Small intestine (tissue), 7 donors: ENCODE results near the gene PKM. TPM values are rescaled to one million over a fixed set of nuclear protein-coding genes. Genes with fewer than 3 reads are reported as not detected.
"Not testable (repeated sequence)": the region's sequence is repeated elsewhere in the genome, so short reads cannot be mapped to it uniquely, and the experiment has no call there.

Source experiments
- DNase-seq, 2 donors: peaks; one replicate each; pipeline versions ENCODE4 v3.0.0 to v3.0.0-alpha.2; 2013
- FAIRE-seq: peaks from 2 replicates; lab custom pipeline; 2012; peaks lifted over from hg19 to GRCh38; lab: Jason Lieb, UNC
- H3K27ac ChIP-seq, 3 donors: one replicate each; pipeline ENCODE4 v1.5.1; 2013; ENCODE audit warnings: low read length in 2 of 3, mild to moderate bottlenecking in 2 of 3, control low read depth in 1 of 3, inconsistent platforms in 1 of 3, low read depth in 1 of 3, moderate library complexity in 1 of 3
- H3K27me3 ChIP-seq, 3 donors: one replicate each; pipeline ENCODE4 v1.6.1; 2013; ENCODE audit warnings: low read length in 3 of 3, inconsistent platforms in 1 of 3; ENCODE audit not compliant: control insufficient read depth in 3 of 3, insufficient read depth in 3 of 3
- H3K36me3 ChIP-seq, 3 donors: one replicate each; pipeline ENCODE4 v1.6.1; 2013; ENCODE audit warnings: low read length in 3 of 3, inconsistent platforms in 1 of 3, low read depth in 1 of 3, mild to moderate bottlenecking in 1 of 3, moderate library complexity in 1 of 3; ENCODE audit not compliant: control insufficient read depth in 3 of 3, insufficient read depth in 2 of 3
- H3K4me1 ChIP-seq, 3 donors: one replicate each; pipeline ENCODE4 v1.6.1; 2013; ENCODE audit warnings: low read length in 2 of 3, inconsistent platforms in 1 of 3, low read depth in 1 of 3, mild to moderate bottlenecking in 1 of 3, moderate library complexity in 1 of 3; ENCODE audit not compliant: control insufficient read depth in 3 of 3, insufficient read depth in 2 of 3
- H3K4me3 ChIP-seq, 3 donors: one replicate each; pipeline ENCODE4 v1.5.1; 2013; ENCODE audit warnings: low read length in 3 of 3, control low read depth in 1 of 3, inconsistent platforms in 1 of 3, low read depth in 1 of 3, mild to moderate bottlenecking in 1 of 3, moderate library complexity in 1 of 3
- H3K9me3 ChIP-seq, 2 donors: one replicate each; pipeline ENCODE4 v1.6.1; 2013; ENCODE audit warnings: low read depth in 1 of 2, low read length in 1 of 2; ENCODE audit not compliant: control insufficient read depth in 2 of 2, insufficient read depth in 1 of 2
- WGBS, 3 donors: extraction: QIAGEN DNeasy Blood & Tissue Kit; methylation state at CpG; one replicate each; pipeline ENCODE4 v1.1.7; 2013; 5-methylcytosine and 5-hydroxymethylcytosine counted together
- polyA plus RNA-seq, 4 donors: library from polyadenylated mRNA; stranded (reverse) in 3 of 4; unstranded in 1 of 4; fragments of 200-250 nt in 3 of 4; fragments of 120-200 nt in 1 of 4; gene quantifications; one replicate each; pipeline versions ENCODE4 v1.2.1 to v1.2.3, GENCODE V29; 2013
- donor health status: healthy with polysubstance abuse.
- donor health status: control.
- donor health status: control.
- donor health status: Bipolar disorder and iron deficiency.
- donor health status: healthy.

The PKM gene
- polyA plus RNA-seq, 4 donors, result 243 to 362 (median 254) TPM

- H3K36me3 ChIP-seq, result no peaks in the 10 kb centered on the region
- FAIRE-seq (no peak), DNase-seq (no peak)
- H3K4me3 ChIP-seq, result no peak overlapping the region
- H3K4me1 ChIP-seq, result no peaks in the 10 kb centered on the region
- H3K27ac ChIP-seq, result no peak overlapping the region
- H3K9me3 ChIP-seq, result no peaks in the 10 kb centered on the region
- 78 to 88% (median 84%) methylated on average over 6 of the region's 6 CpGs for WGBS, 3 donors
- H3K27me3 ChIP-seq, result peaks cover 0 to 2% (median 0%) of the 10 kb centered on the region in 3 donors
Observed at GRCh38 chr15:72176159-72176558, 54.8 kb downstream of the PKM start.

- 87 to 90% (median 87%) methylated on average over 15 of the region's 15 CpGs for WGBS, 3 donors
- Histone ChIP-seq H3K9me3 (no peaks in the 10 kb centered on the region), H3K27ac (no peak overlapping the region), H3K4me3 (no peak overlapping the region), H3K27me3 (peaks cover 0 to 2% (median 0%) of the 10 kb centered on the region in 3 donors), H3K4me1 (peaks cover 0 to 6% (median 0%) of the 10 kb centered on the region in 3 donors), H3K36me3 (no peaks in the 10 kb centered on the region)
- no peak for FAIRE-seq
- DNase-seq, result no peak
Observed at GRCh38 chr15:72175186-72176044, 55.6 kb downstream of the PKM start.

GRCh38 chr15:72174551-72175165 lies 56.3 kb downstream of the PKM start:
- Histone ChIP-seq H3K36me3 (no peaks in the 10 kb centered on the region), H3K27me3 (peaks cover 0 to 2% (median 0%) of the 10 kb centered on the region in 3 donors), H3K4me3 (no peak overlapping the region), H3K27ac (no peak overlapping the region), H3K4me1 (peaks cover 0 to 13% (median 0%) of the 10 kb centered on the region in 3 donors), H3K9me3 (no peaks in the 10 kb centered on the region)
- DNase-seq (no peak), FAIRE-seq (no peak)
- 55 to 68% (median 64%) methylated on average over 5 of the region's 5 CpGs for WGBS, 3 donors

DNA sequence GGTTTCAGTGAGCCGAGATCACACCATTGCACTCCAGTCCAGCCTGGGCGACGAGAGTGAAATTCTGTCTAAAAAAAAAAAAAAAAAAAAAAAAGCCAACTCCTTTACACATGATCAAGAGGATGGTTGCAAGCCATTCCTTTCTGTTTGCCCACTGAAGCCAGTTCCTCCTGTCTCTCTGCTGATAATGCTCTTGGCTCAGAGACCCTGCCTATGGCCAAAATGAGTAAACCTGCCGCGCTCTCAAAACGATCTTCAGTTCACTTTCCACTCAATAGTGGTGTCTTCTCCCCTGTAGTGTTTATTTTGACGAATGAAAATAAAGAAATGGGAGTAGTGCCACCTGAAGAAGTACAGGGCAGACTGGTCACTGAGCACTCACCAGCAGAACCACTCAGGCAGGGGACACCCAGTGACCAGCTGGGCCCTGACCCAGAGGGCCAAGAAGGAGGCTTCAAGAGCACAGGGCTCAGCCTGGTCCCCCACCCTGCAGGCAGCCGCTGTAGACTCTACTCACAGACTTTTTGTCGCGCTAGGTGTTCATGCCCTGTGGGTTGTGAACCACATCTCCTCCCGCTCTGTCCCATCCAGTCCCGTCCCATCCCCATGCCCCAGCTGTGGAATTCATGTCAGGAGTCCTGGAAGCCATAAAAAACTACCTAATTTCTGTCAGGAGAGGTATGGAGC lies 57.0 kb downstream of the PKM start:
- peaks cover 0 to 2% (median 0%) of the 10 kb centered on the region in 3 donors for H3K27me3 ChIP-seq
- H3K4me3 ChIP-seq, result no peak overlapping the region
- peaks cover 0 to 19% (median 0%) of the 10 kb centered on the region in 3 donors for H3K4me1 ChIP-seq
- H3K9me3 ChIP-seq, result no peaks in the 10 kb centered on the region
- H3K36me3 ChIP-seq, result no peaks in the 10 kb centered on the region
- 85 to 91% (median 86%) methylated on average over 12 of the region's 12 CpGs for WGBS, 3 donors
- DNase-seq, result no peak
- no peak overlapping the region for H3K27ac ChIP-seq
- FAIRE-seq, result no peak

DNA sequence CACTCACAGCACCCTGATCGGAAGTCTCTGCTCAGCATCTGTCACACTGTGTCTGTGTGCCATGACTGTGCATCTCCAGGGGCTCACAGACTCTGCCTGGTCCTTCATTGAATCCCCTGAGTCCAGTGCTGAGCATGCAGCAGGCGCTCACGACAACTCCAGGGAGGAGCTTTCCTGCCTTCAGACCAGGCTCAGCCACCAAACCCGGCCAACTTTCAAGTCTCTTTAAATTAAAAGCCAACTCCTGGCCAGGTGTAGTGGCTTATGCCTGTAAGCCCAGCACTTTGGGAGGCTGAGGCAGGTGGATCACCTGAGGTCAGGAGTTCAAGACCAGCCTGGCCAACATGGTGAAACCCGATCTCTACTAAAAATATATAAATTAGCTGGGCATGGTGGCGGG lies 57.6 kb downstream of the PKM start:
- FAIRE-seq (no peak), DNase-seq (no peak)
- Histone ChIP-seq H3K27ac (no peak overlapping the region), H3K4me3 (no peak overlapping the region), H3K9me3 (no peaks in the 10 kb centered on the region), H3K4me1 (peaks cover 0 to 25% (median 0%) of the 10 kb centered on the region in 3 donors), H3K36me3 (no peaks in the 10 kb centered on the region), H3K27me3 (peaks cover 0 to 2% (median 0%) of the 10 kb centered on the region in 3 donors)
- 90 to 95% (median 90%) methylated on average over 6 of the region's 6 CpGs for WGBS, 3 donors

GRCh38 chr15:72172796-72173195 lies 58.2 kb downstream of the PKM start:
- peaks cover 0 to 2% (median 0%) of the 10 kb centered on the region in 3 donors for H3K27me3 ChIP-seq
- WGBS, 3 donors, result 86 to 90% (median 86%) methylated on average over 5 of the region's 5 CpGs
- H3K4me3 ChIP-seq, result no peak overlapping the region
- H3K36me3 ChIP-seq, result no peaks in the 10 kb centered on the region
- FAIRE-seq, result no peak
- no peaks in the 10 kb centered on the region for H3K9me3 ChIP-seq
- DNase-seq, result no peak
- no peak overlapping the region for H3K27ac ChIP-seq
- peaks cover 0 to 31% (median 5%) of the 10 kb centered on the region in 3 donors for H3K4me1 ChIP-seq

GRCh38 chr15:72171978-72172377 lies 59.0 kb downstream of the PKM start:
- DNase-seq, H3K27me3 ChIP-seq, H3K4me3 ChIP-seq, H3K9me3 ChIP-seq, FAIRE-seq, H3K27ac ChIP-seq, H3K36me3 ChIP-seq: not testable (repeated sequence)
- 85 to 88% (median 85%) methylated on average over 10 of the region's 10 CpGs for WGBS, 3 donors
- H3K4me1 ChIP-seq, result peaks cover 0 to 31% (median 5%) of the 10 kb centered on the region in 3 donors

DNA sequence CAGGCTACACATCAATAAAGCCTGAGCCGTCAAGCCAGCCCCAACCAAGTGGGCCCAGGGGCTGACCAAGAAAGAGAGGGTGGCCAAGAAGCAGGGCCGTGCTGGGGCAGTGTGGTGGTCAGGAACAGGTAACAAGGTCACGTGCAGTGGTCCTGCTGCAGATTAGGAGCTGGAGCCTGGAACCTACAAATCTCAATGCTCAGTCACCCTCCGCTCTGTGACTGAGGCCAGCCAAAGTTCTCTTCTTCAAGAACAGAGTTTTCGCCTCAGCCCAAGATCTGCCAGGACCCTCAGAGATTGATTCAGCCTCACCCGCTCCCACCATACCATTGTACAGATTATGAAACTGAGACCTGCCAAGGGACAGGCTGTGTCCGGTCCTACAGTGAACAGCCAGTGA lies 60.3 kb downstream of the PKM start:
- Histone ChIP-seq H3K27me3 (peaks cover 0 to 2% (median 0%) of the 10 kb centered on the region in 3 donors), H3K4me3 (no peak overlapping the region), H3K36me3 (peaks cover 0 to 10% (median 0%) of the 10 kb centered on the region in 3 donors), H3K27ac (peak overlapping the region in 2 of 3 donors; percentile 49 to 87), H3K4me1 (peaks cover 0 to 31% (median 5%) of the 10 kb centered on the region in 3 donors), H3K9me3 (no peaks in the 10 kb centered on the region)
- FAIRE-seq (no peak), DNase-seq (no peak)
- WGBS, 3 donors, result 84 to 90% (median 85%) methylated on average over 7 of the region's 7 CpGs
